A549 treated with Hydrocortisone at 1 μM for 4 hours (cell line): ENCODE measurements around the gene FOXO1. TPM values are rescaled to one million over a fixed set of nuclear protein-coding genes. Genes with fewer than 3 reads are reported as not detected.

Experiments
- total RNA-seq: library from RNA; stranded (reverse); fragments of 200-300 nt; extraction: Qiagen RNA extraction; gene quantifications from 5 replicates; pipeline ENCODE4 v1.2.3, GENCODE V29; 2022

FOXO1 gene
- 7.5 to 10.6 TPM (median 8.8 TPM) in 5 replicates for total RNA-seq

DNA sequence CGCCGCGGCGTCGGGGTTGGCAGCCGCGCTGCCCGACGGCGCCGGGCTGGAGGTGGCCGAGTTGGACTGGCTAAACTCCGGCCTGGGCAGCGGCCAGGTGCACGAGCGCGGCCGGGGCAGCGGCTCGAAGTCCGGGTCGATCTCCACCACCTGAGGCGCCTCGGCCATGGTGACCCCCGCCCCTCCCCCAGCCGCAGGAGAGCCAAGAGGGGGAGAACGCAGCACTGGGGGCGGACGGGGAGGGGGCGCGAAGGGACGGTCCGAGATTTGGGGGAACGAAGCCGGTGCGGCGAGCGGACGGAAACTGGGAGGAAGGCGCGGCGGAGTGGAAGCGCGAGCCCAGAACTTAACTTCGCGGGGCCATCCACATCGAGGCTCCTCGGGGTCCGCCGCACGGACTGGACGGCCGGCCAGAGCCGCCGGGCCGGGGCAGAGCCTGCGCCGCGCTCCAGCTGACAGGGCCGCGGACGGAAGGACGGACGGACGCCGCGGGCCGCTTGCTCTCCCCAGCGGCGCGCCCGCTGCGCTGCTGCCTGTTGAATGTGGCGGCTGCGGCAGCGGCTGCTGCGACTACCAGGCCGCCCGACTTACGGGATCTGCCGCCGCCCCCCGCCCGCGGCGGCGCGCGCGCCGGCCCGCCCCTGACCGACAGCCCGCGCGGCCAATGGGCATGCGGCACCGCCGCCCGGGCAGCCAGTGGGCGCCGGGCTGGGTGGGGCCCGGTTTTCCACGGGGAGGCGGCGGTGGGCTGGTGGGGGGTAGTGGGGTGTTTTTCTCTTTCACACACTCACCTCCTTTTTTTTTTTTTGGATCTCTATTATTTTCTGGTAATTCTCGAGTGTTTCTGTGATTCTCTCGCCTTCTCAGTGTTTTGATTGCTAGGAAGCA, at the start of gene FOXO1:
Gene FOXO1 (minus strand): TSS at position 597 of the 888 bp plus-strand sequence. CDS start 429 bp downstream, at position 168.

Other genes starting within 250 kb of the FOXO1 start
- gene MRPS31, start 104.5 kb upstream of the FOXO1 start, total RNA-seq, result 12.8 to 14.8 TPM (median 14.0 TPM) in 5 replicates
- 14.6 to 22.5 TPM (median 17.7 TPM) in 5 replicates for gene SLC25A15, start 123.0 kb upstream of the FOXO1 start, total RNA-seq